Panc1 (cell line): ENCODE measurements around the gene TTLL10. TPM values are rescaled to one million over a fixed set of nuclear protein-coding genes. Genes with fewer than 3 reads are reported as not detected.

Source experiments
- ATAC-seq: fragments of 200-7000 bp; cut with Tn5 transposase; 2 replicates; pipeline ENCODE4 v1.9.1; 2020; ENCODE audit warnings: mild to moderate bottlenecking, moderate library complexity
- BruUV-seq: library from RNA; stranded (reverse); fragments of 400-500 nt; replicated peaks from 2 replicates; lab custom pipeline; 2021; lab: Mats Ljungman, UMichigan
- CTCF ChIA-PET: fragments of 300-600 bp; sonication (Branson Sonifier 250); formaldehyde crosslinking; loops from one replicate; lab custom pipeline; 2022; ENCODE audit warnings: antibody characterized with exemption; lab: Charles Lee
- POLR2A ChIA-PET: fragments of 300-600 bp; sonication (Branson Sonifier 250); formaldehyde crosslinking; loops from one replicate; lab custom pipeline; 2022; ENCODE audit warnings: antibody characterized with exemption; lab: Charles Lee
- DNase-seq: peaks from one replicate; pipeline ENCODE4 v3.0.0-alpha.2; 2010; ENCODE audit warnings: low read depth, low spot score
- H3K27ac ChIP-seq: 2 replicates; pipeline ENCODE4 v1.5.1; 2011; ENCODE audit warnings: mild to moderate bottlenecking, low read length, inconsistent platforms
- H3K27me3 ChIP-seq: fragments of 200-500 bp; sonication (Bioruptor generic); 2 replicates; pipeline ENCODE4 v1.6.0; 2014; ENCODE audit warnings: low read length, inconsistent platforms; ENCODE audit not compliant: control insufficient read depth, insufficient read depth
- H3K36me3 ChIP-seq: fragments of 200-500 bp; sonication (Bioruptor generic); 2 replicates; pipeline ENCODE4 v1.5.1; 2014; ENCODE audit warnings: inconsistent platforms, mild to moderate bottlenecking, low read length, moderate library complexity; ENCODE audit not compliant: control insufficient read depth, insufficient read depth
- H3K4me1 ChIP-seq: 2 replicates; pipeline ENCODE4 v1.5.1; 2011; ENCODE audit warnings: inconsistent platforms, mild to moderate bottlenecking, low read length, moderate library complexity; ENCODE audit not compliant: control insufficient read depth, insufficient read depth
- H3K4me3 ChIP-seq, 2 experiments: 2 replicates each; pipeline ENCODE4 v1.5.1; 2011 to 2012; ENCODE audit warnings: low read depth in 2 of 2, low read length in 2 of 2, mild to moderate bottlenecking in 2 of 2, inconsistent platforms in 1 of 2, moderate library complexity in 1 of 2
- H3K9me3 ChIP-seq: fragments of 200-500 bp; sonication (Bioruptor generic); 2 replicates; pipeline ENCODE4 v1.5.1; 2014; ENCODE audit warnings: low read depth, mild to moderate bottlenecking, inconsistent platforms, low read length, moderate library complexity; ENCODE audit not compliant: control insufficient read depth, insufficient read depth
- POLR2AphosphoS5 ChIP-seq: IDR thresholded peaks from 2 replicates; pipeline ENCODE4 v1.6.1; 2012; ENCODE audit warnings: mild to moderate bottlenecking, low read depth, low read length, moderate library complexity
- SIN3A ChIP-seq: IDR thresholded peaks from 2 replicates; pipeline ENCODE4 v1.6.1; 2012; ENCODE audit warnings: low read depth, mild to moderate bottlenecking, low read length, moderate library complexity, borderline replicate concordance; ENCODE audit not compliant: insufficient read depth
- TCF7L2 ChIP-seq: IDR thresholded peaks from 2 replicates; pipeline ENCODE4 v1.6.1; 2011; ENCODE audit warnings: mild to moderate bottlenecking, low read depth, low read length, inconsistent platforms
- in situ Hi-C: cut with HindIII; loops from 2 replicates; pipeline ENCODE4 v1.10.0; 2016; ENCODE audit warnings: low sequenced_read_pairs, low pct_unique_long_range_greater_than_20kb
- intact Hi-C: fragments of 100-400 bp; cut with micrococcal nuclease; formaldehyde crosslinking; loops from one replicate; pipeline ENCODE4 v1.10.0; 2022; ENCODE audit not compliant: unreplicated experiment
- total RNA-seq: library from RNA; stranded (reverse); gene quantifications from one replicate; pipeline ENCODE4 v1.2.1, GENCODE V29; 2021; ENCODE audit not compliant: unreplicated experiment
- TF ChIP-seq, protein P1 (sequence below): fragments of 450-650 bp; IDR thresholded peaks from 2 replicates; pipeline ENCODE4 v1.5.1; 2017; ENCODE audit warnings: mild to moderate bottlenecking
- TF ChIP-seq, protein P2 (sequence below), 2 experiments: IDR thresholded peaks; 2 replicates each; pipeline ENCODE4 v1.6.1; 2011 to 2012; ENCODE audit warnings: low read depth in 2 of 2, control low read depth in 1 of 2, low read length in 1 of 2, mild to moderate bottlenecking in 1 of 2, moderate library complexity in 1 of 2; ENCODE audit not compliant: insufficient read depth in 1 of 2

The TTLL10 gene
- total RNA-seq, 1 experiment from 2014 or later = not detected

DNA sequence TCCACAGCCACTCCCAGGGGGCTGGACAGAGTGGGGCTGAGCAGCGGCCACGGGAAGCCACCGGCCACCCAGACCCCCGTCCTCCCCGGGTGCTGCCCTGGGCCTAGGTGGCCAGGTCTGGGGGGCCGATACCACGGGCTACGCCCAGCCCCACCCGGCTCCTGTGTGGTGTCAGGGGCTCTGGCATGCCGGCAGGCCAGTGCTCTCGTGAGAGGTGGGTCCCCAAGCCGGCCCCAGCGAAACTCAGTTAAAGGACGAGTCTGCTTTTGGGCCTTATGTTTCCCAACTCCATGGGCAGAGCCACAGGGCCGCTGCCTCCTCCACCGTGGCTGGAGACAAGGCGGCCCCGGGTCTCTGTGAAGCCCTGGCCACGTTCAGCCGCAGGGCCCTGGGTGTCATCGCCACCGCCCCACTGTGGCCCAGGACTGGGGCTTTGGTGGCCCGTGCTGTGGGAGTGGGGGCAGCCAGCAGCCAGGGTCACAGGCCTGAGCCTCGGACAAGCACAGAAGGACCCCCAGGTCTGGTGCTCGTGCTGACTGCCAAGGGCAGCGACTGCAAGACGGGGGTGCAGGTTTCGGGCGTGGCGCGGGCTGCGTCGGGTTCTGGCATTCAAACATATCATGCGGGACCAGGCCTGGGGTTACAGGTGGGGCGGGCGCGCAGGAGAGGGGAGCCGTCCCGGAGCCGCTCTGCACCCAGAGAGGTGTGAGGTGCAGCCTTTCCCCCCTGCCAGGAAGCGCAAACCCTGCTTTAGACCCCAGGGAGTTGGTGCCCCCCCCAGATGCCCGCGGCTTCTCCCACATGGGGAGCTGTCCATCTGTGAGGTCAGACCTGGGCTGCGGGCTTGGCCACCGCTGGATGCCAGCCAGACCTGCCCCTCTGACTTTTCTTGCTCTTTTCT lies 45.9 kb upstream of the TTLL10 start:
- no peaks in the 10 kb centered on the region for H3K27me3 ChIP-seq
- no TSS peak for BruUV-seq
- no peak overlapping the region for H3K4me3 ChIP-seq
- intact Hi-C loops (loop anchor here (10.0 kb wide), 1 partner anchor 57 kb away; no protein-coding TSS in a partner anchor), in situ Hi-C loops (no loop called here)
- ChIA-PET POLR2A (interaction anchor here (0.7 kb wide), 1 partner anchor 161 kb away, joined by 5 read pairs; no protein-coding TSS in a partner anchor), CTCF (no interaction called here)
- H3K36me3 ChIP-seq = no peaks in the 10 kb centered on the region
- DNase-seq (no peak), ATAC-seq (no peak)
- no peak for TF ChIP-seq SIN3A
- TF ChIP-seq, protein P1, sequence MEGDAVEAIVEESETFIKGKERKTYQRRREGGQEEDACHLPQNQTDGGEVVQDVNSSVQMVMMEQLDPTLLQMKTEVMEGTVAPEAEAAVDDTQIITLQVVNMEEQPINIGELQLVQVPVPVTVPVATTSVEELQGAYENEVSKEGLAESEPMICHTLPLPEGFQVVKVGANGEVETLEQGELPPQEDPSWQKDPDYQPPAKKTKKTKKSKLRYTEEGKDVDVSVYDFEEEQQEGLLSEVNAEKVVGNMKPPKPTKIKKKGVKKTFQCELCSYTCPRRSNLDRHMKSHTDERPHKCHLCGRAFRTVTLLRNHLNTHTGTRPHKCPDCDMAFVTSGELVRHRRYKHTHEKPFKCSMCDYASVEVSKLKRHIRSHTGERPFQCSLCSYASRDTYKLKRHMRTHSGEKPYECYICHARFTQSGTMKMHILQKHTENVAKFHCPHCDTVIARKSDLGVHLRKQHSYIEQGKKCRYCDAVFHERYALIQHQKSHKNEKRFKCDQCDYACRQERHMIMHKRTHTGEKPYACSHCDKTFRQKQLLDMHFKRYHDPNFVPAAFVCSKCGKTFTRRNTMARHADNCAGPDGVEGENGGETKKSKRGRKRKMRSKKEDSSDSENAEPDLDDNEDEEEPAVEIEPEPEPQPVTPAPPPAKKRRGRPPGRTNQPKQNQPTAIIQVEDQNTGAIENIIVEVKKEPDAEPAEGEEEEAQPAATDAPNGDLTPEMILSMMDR = no peak
- no peak for TF ChIP-seq TCF7L2
- TF ChIP-seq, protein P2, sequence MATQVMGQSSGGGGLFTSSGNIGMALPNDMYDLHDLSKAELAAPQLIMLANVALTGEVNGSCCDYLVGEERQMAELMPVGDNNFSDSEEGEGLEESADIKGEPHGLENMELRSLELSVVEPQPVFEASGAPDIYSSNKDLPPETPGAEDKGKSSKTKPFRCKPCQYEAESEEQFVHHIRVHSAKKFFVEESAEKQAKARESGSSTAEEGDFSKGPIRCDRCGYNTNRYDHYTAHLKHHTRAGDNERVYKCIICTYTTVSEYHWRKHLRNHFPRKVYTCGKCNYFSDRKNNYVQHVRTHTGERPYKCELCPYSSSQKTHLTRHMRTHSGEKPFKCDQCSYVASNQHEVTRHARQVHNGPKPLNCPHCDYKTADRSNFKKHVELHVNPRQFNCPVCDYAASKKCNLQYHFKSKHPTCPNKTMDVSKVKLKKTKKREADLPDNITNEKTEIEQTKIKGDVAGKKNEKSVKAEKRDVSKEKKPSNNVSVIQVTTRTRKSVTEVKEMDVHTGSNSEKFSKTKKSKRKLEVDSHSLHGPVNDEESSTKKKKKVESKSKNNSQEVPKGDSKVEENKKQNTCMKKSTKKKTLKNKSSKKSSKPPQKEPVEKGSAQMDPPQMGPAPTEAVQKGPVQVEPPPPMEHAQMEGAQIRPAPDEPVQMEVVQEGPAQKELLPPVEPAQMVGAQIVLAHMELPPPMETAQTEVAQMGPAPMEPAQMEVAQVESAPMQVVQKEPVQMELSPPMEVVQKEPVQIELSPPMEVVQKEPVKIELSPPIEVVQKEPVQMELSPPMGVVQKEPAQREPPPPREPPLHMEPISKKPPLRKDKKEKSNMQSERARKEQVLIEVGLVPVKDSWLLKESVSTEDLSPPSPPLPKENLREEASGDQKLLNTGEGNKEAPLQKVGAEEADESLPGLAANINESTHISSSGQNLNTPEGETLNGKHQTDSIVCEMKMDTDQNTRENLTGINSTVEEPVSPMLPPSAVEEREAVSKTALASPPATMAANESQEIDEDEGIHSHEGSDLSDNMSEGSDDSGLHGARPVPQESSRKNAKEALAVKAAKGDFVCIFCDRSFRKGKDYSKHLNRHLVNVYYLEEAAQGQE (IDR thresholded peaks at IDR 0.05; ENCODE audit: insufficient read depth in 1 of 2, low read depth in 2 of 2, low read length in 1 of 2) = no peak
- no peak for TF ChIP-seq POLR2AphosphoS5
- no peaks in the 10 kb centered on the region for H3K9me3 ChIP-seq
- peaks cover 5% of the 10 kb centered on the region; the same call in 1 of the 2 replicates for H3K4me1 ChIP-seq
- H3K27ac ChIP-seq = no peak overlapping the region

DNA sequence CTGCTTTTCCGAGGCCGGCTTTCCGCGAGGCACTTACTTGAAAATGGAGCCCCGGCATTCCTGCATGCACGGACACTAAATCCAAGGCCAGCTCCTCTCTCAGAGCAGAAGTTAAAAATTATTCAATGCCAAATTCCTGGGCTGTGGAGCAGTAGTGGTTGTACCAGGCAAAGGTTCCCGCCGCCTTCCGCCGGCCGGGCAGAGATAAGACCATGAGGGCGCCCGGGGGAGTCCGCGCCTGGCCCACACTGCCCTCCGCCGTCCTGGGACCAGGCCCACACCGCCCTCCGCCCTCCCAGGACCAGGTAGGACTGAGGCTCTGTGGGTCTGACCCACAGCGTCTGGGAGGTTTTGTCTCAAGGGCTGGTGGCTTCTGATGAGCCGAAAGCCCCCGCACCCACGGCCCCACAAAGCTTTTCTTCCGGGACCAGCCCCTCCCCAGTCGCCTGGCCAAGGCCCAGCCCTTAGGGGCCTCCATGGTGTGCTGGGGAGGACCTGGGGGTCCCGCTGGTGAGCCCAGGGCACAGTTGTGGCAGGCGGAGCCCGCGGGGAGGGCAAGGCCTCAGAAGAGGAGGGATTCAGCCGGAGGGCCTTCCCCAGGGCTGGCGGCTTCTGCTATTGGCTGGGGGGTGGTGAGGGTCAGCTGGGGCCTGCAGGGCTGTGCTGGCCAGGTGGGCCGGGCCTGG lies 45.1 kb upstream of the TTLL10 start:
- no TSS peak for BruUV-seq
- in situ Hi-C loops = no loop called here
- ATAC-seq = no peak

More for the DNA sequence above, 45.1 kb upstream of the TTLL10 start:
- Histone ChIP-seq H3K9me3 (no peaks in the 10 kb centered on the region), H3K4me3 (no peak overlapping the region), H3K27ac (no peak overlapping the region), H3K36me3 (no peaks in the 10 kb centered on the region), H3K27me3 (no peaks in the 10 kb centered on the region), H3K4me1 (peaks cover 5% of the 10 kb centered on the region; the same call in 1 of the 2 replicates)
- DNase-seq = no peak
- ChIA-PET POLR2A (no interaction called here), CTCF (no interaction called here)
- TF ChIP-seq, protein P2 (IDR thresholded peaks at IDR 0.05; ENCODE audit: insufficient read depth in 1 of 2, low read depth in 2 of 2, low read length in 1 of 2) = no peak
- TF ChIP-seq POLR2AphosphoS5 = no peak
- TF ChIP-seq, protein P1 = no peak
- TF ChIP-seq SIN3A = no peak
- no peak for TF ChIP-seq TCF7L2
- intact Hi-C loops = loop anchor here (10.0 kb wide), 1 partner anchor 56 kb away; no protein-coding TSS in a partner anchor
